ENCODE results near the gene FZD8. TPM values are rescaled to one million over a fixed set of nuclear protein-coding genes. Genes with fewer than 3 reads are reported as not detected.

The FZD8 gene
- total and polyA plus RNA-seq, 7 donors: 0.92 to 15.8 (median 6.6) TPM

GRCh38 chr10:35667971-35668370 is 25.9 kb upstream of the FZD8 start:
- Histone ChIP-seq H3K27me3 (no peaks in the 10 kb centered on the region), H3K9me3 (no peaks in the 10 kb centered on the region), H3K4me1 (peaks cover 0 to 6% (median 3%) of the 10 kb centered on the region in 4 donors), H3K4me3 (no peak overlapping the region), H3K36me3 (no peaks in the 10 kb centered on the region), H3K27ac (no peak overlapping the region)
- no peak for TF ChIP-seq EP300 (IDR thresholded peaks at IDR 0.05)
- no peak for TF ChIP-seq POLR2AphosphoS5 (IDR thresholded peaks at IDR 0.05)
- TF ChIP-seq CTCF (IDR thresholded peaks at IDR 0.05): no peak
- no peak for TF ChIP-seq POLR2A (IDR thresholded peaks at IDR 0.05)
- 94 to 97% methylated on average over 9 of the region's 9 CpGs for WGBS, 2 donors
- no peak for DNase-seq
- intact Hi-C loops (cut with DNase I): no loop called here

- H3K27me3 ChIP-seq: no peaks in the 10 kb centered on the region
- TF ChIP-seq POLR2AphosphoS5 (IDR thresholded peaks at IDR 0.05) (no peak), EP300 (IDR thresholded peaks at IDR 0.05) (no peak), CTCF (IDR thresholded peaks at IDR 0.05) (no peak)
- peaks cover 0 to 6% (median 3%) of the 10 kb centered on the region in 4 donors for H3K4me1 ChIP-seq
- no peak overlapping the region for H3K27ac ChIP-seq
- H3K4me3 ChIP-seq: no peak overlapping the region
- H3K9me3 ChIP-seq: no peaks in the 10 kb centered on the region
- 86% methylated on average over 4 of the region's 4 CpGs for WGBS, 2 donors
- DNase-seq: no peak
- intact Hi-C loops (cut with DNase I): no loop called here
- no peaks in the 10 kb centered on the region for H3K36me3 ChIP-seq
These were observed 25.3 kb upstream of the FZD8 start for GRCh38 chr10:35667270-35667889.

DNA sequence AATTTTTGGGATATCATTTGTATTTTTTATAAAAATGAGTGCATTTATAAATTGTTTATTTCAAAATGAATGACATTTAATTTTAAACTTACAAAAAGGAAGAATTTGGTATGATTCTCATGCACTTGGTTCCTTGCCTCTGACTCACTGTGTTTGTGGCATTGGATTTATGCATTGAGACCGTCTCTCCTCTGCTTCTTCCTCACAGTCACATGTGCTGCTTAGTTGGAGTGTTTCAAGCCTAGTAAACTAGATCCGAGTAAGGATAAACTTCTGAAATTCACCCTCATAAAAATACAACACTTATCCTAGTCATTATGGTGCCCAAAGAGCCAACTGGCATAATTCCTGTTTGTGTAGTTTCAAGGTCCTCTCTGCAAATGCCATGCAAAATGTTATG is 19.1 kb upstream of the FZD8 start:
- intact Hi-C loops (cut with DNase I): no loop called here
- DNase-seq: no peak
- Histone ChIP-seq H3K36me3 (no peaks in the 10 kb centered on the region), H3K27me3 (no peaks in the 10 kb centered on the region), H3K4me1 (peaks cover 0 to 22% (median 5%) of the 10 kb centered on the region in 4 donors), H3K9me3 (no peaks in the 10 kb centered on the region), H3K27ac (no peak overlapping the region), H3K4me3 (no peak overlapping the region)
- WGBS, 2 donors: 58 to 72% methylated on average over 2 of the region's 2 CpGs
- TF ChIP-seq CTCF (IDR thresholded peaks at IDR 0.05) (no peak), POLR2A (IDR thresholded peaks at IDR 0.05) (no peak), EP300 (IDR thresholded peaks at IDR 0.05) (peak in 1 of 4 donors; percentile 35), POLR2AphosphoS5 (IDR thresholded peaks at IDR 0.05) (peak in 1 of 4 donors; percentile 26)

DNA sequence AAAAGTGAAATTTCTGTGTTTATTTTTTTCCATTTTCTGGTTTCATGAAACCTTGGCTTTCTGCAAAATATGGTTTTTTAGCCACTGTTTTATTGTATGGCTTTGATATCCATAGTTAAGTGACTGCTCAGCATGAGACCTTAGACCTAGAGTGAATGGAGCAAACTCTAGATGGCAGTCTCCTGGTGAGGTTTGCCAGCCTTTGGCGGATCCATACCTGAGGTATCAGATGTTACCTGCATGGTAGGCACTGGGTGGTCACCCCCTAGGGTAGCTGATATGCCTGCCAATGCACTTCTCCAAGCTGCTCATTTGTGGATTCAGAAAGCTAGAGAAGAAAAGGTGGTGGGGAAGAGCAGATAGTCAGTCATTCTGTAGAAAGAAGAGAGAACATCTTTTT is 17.4 kb upstream of the FZD8 start:
- intact Hi-C loops (cut with DNase I): no loop called here
- Histone ChIP-seq H3K27ac (no peak overlapping the region), H3K9me3 (no peaks in the 10 kb centered on the region), H3K27me3 (no peaks in the 10 kb centered on the region), H3K4me1 (peaks cover 0 to 22% (median 5%) of the 10 kb centered on the region in 4 donors), H3K36me3 (no peaks in the 10 kb centered on the region), H3K4me3 (no peak overlapping the region)
- DNase-seq: no peak
- 93 to 97% methylated on average over 1 of the region's 1 CpG for WGBS, 2 donors
- TF ChIP-seq EP300 (IDR thresholded peaks at IDR 0.05) (no peak), POLR2A (IDR thresholded peaks at IDR 0.05) (no peak), CTCF (IDR thresholded peaks at IDR 0.05) (no peak), POLR2AphosphoS5 (IDR thresholded peaks at IDR 0.05) (no peak)

- no peaks in the 10 kb centered on the region for H3K27me3 ChIP-seq
- TF ChIP-seq POLR2A (IDR thresholded peaks at IDR 0.05) (no peak), CTCF (IDR thresholded peaks at IDR 0.05) (no peak), POLR2AphosphoS5 (IDR thresholded peaks at IDR 0.05) (no peak), EP300 (IDR thresholded peaks at IDR 0.05) (no peak)
- no peak overlapping the region for H3K27ac ChIP-seq
- peaks cover 0 to 16% (median 2%) of the 10 kb centered on the region in 4 donors for H3K4me1 ChIP-seq
- intact Hi-C loops (cut with DNase I): no loop called here
- no peak overlapping the region for H3K4me3 ChIP-seq
- no peak for DNase-seq
- 77 to 88% methylated on average over 5 of the region's 5 CpGs for WGBS, 2 donors
- no peaks in the 10 kb centered on the region for H3K36me3 ChIP-seq
- no peaks in the 10 kb centered on the region for H3K9me3 ChIP-seq
These were observed 15.5 kb upstream of the FZD8 start for GRCh38 chr10:35657621-35658020.
